ENCODE data around the gene PRR7.

PRR7 gene

DNA sequence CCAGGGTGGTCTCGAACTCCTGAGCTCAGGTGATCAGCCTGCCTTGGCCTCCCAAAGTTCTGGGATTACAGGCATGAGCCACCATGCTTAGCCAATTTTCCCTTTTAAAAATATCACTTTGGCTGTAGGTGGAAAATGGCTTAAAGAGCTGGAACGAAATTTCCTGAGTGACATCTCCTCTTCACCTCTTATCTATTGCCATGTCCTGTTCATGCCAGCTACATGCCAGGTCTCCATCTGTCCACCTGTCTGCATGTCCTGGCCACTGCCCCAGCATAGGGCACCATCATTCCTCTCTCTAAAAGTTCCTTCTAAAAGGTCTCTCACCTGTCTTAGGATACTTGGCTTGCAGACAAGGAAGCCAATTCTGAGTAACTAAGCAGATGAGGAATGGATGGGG is 22.9 kb upstream of the PRR7 start:
- FAIRE-seq (no peak), DNase-seq (ENCODE audit: low spot score) (no peak)

DNA sequence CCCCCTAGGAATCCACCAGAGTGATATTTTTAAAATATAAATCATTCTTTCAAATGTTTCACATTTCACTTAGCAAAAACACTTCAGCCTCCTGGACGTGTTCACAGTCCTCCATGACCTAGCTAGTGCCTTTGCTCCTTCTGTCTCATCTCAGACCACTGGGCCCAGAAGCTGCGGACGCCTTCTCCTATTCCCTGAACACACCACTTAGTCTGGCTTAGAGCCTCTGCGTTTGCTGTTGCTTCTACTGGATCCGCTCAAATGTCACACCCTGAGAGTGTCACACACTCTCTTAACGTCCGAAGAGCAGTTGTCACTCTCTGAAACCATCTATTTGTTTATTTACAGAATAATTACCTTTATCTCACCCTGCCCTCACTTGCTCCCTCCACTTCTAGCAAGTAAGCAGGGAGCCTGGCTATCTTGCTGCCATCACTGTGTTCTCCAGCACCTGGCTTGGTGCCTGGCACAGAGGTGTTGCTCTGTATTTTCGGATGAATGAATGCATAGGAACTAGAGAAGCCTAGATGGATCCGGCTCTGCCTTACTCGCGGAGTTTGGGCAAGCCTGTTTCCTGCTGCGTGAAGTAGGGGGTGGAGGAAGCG is 21.3 kb upstream of the PRR7 start:
- FAIRE-seq = no peak
- no peak for DNase-seq (ENCODE audit: low spot score)

DNA sequence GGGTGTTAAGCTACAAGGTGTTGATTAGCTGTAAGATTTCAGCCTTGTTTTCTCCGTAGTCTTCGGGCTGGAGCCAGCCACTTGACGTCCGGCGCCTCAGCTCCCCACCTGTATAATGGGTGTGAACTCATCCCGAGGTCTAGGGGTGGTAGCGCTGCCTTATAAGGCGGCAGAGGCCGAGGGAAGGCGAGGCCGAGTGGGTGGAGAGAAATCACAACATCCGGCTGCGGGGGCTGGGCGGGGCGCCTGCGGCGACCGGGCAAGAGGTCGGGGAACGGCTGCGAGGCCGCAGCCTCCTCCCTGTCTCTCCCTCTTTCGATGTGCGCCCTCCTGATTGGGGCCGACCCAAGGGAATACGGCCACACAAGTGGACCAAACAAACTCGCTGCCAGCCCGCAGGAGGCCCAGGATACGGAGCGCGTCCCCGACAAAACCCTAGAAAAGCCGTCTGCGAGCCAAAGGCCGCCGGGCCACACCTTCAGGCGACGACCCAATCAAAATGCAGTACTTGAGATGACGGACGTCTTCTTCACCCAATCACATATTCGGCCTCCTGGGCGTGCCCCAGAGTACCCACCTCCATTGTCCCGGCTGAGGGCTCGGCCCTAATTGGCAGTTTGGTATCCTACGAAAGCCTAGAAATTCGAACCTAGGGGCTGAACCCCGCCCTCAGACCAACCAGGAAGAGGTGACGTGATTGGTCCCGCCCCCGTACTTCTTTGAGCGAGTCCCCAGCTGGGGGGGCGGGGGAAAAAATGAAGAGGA is 20.6 kb upstream of the PRR7 start:
- peak; percentile 100 for DNase-seq (ENCODE audit: low spot score)
- FAIRE-seq = peak; percentile 95

DNA sequence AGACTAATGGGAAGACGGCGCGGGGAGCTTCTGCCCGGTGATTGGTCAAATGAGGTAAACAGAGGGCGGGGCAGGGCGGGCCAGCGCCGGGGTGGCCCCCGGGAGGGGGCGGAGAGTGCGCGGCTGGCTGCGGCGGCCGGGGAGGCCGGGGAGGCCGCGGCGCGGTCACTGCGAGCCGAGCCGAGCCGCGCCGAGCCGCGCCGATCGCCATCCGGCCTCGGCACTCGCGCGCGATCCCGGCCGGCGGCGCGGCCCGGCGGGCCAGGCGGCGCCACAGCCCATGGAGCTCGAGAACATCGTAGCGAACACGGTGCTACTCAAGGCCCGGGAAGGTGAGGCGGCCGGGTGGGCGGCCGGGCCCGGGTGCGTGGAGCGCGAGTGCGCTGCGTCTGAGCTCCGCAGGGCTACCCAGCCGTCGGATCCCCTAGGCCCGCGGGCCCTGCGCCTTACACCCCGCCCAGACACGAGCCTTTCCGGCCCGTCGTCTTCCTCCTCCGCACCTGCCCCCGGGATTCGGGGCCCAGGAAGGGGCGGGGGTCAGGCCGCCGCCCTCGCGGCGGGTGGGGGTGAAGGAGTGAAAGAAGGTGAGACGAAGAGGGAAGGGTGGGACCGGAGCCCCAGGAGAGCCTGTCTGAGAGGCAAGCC is 19.9 kb upstream of the PRR7 start, which contains the start of gene GRK6:
Gene GRK6, plus strand, starts transcription at position 111 of the 645 bp plus-strand sequence. Its CDS starts 170 bp downstream, at position 281.
- FAIRE-seq (no peak), DNase-seq (ENCODE audit: low spot score) (no peak)

DNA sequence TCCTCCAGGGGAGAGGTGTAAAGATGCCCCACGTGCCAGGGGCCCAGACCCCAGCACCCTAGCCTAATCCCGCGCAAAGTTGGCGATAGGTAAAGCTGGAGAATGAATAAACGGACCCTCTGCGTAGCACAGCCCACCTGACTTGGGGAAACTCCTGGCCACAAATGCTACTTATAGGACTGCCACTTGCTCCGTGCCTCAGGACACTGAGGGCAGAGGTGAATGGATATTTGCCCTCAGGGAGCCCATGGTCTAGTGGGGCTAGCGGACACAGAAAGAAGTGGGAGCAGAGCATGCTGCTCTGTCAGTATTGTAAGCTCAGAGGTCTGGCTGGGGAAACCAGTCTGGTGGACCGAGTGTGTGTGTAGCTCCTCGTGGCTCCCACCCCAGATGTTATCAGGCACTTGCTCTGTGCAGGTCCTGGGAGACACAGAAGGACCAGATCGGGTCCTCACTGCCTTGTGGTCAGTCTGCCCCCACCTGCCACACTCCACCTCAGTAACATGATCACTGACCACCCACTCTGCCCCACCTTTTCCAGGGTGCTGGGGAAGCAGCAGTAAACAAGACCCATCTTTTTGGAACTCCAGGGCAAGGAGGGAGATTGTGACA is 19.3 kb upstream of the PRR7 start:
- FAIRE-seq = no peak
- no peak for DNase-seq (ENCODE audit: low spot score)

DNA sequence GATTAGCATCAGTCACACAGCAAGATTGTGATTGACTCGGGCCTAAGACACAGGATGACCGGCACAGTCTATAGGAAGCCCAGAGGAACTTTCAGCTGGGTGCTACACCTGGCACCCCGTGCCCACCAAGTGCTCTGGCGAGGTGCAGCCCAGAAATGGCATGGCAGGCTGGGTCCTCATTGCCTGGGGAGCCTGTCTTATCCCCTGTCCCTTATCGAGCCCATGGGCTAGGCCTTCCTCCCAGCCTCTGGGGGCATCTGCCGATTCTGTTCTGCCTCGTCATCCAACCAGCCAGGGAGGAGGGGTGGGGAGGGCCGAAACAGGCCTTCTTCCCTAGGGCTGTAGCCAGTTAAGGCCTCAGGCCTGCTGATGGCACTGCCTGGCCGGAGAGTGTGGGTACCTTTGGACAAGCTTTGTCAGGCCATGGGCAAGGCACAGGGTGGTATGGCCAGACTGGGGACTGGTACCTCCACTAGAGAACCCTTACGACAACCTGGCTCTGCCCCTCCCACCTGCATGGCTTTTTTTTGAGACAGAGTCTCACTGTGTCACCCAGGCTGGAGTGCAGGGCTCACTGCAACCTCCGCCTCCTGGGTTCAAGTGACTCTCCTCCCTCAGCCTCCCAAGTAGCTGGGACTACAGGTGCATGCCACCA is 18.6 kb upstream of the PRR7 start:
- DNase-seq (ENCODE audit: low spot score) (no peak), FAIRE-seq (no peak)

DNA sequence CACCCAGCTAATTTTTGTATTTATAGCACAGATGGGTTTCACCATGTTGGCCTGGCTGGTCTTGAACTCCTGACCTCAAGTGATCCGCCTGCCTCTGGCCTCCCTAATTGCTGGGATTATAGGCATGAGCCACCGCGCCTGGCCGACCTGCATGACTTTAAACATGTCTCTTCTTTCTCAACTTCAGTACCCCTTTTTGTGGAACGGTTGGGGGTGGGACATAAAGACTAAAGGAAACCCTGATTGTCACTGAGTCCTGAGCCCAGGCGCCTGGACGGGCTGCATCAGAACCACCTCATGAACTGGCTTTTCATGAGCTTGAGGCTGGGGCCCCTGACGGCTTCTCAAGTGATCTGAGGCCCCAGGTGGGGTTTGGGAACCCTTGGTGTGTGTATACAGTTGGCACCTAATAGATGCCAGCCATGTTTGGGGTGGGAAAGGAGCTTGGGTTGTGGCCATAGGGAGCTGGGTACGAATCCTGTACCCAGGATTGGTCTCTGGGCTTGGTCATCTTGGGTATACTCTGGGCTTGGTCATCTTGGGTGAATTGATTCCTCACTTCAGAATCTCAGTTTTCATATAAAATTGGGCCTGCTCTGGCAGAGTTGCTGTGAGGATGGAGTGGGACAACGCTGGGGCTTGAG is 17.9 kb upstream of the PRR7 start:
- DNase-seq (ENCODE audit: low spot score) (no peak), FAIRE-seq (no peak)

DNA sequence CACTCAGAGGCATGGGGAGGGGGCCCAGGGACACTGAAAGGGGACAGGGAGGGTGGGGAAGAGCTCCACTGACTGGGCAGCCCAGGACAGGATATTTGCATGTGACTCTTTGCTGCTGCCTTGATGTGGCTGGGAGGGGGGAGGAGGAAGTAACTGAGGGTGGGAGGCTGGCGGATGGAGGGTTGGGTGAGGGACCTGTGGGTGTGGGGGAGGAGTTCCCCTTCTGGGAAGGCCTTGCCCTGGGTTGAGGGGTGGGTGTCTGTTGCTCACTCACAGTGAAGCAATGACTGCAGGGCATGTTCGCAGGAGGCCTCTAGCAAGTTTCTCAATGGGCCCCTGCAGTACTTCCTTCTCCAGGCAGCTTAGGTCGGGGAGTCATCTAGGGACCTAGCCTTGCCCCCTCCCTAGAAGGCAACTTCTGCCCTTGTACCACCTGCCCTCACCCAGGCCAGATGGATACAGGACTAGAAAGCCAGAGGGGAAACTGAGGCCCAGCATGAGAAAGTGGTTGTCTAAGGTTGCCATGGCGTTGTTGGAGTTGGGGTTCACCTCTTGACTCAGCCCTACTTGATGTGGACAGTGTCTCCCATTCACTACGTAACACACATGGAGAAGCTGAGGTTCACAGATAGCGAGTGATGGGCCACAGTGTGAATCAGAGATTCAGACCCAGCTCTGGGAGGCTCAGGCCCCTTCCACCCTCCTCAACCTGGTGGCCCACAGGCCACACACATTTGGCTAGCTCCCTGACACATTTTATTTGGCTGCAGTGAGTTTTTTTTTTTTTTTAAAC is 17.2 kb upstream of the PRR7 start:
- DNase-seq (ENCODE audit: low spot score) (no peak), FAIRE-seq (no peak)

DNA sequence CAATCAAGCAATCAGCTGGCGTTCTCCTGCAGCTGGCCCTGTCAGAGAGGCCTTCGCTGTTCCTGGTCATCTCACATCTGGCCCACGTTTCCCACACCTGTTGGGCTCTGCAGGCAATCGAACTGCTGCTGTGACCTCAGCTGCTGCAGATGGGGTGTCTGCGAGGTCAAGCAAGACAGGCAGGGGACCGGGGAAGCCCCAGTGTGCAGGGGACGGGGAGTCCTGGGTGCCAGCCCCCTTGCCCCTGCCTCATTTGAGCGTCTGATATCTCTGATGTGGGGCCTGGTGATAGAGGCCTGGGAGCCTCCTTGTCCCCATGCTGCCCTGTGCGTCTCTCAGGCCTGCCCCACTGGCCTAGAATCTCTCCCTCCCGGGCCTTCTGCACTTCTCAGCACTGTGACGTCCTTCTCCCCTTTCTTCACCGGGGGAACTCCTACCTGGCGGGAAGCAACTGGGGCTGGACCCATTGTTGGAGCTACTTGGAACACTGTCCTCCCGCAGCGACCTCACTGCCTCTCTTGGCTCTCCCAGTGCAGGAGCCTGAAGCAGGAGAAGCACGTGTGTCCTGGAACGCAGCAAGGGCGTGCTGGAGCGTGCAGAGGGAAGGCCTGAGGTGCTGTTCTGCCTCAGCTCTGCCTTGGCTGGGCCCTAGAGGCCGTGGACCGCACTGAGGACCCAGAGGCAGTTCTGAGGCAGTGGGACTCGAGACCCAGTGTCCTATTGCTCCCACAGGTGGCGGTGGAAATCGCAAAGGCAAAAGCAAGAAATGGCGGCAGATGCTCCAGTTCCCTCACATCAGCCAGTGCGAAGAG is 16.3 kb upstream of the PRR7 start:
- no peak for FAIRE-seq
- no peak for DNase-seq (ENCODE audit: low spot score)

DNA sequence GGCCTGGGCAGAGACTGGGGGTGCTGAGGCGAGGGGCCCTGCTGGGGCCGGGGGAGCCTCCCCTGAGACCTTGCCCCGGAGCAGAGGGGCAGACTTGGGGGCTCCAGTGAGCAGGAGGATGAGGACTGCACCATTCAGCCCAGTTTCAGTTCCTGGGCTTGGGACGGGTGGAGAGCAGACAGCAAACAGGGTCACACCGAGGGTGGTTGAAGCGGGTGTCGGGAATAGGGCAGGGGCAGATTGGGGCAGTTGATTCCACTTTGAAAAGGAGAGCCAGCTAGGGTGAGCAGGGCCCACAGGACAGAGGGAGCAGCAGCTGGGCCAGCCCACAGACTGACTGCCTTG is 15.7 kb upstream of the PRR7 start:
- DNase-seq (ENCODE audit: low spot score) (no peak), FAIRE-seq (no peak)

DNA sequence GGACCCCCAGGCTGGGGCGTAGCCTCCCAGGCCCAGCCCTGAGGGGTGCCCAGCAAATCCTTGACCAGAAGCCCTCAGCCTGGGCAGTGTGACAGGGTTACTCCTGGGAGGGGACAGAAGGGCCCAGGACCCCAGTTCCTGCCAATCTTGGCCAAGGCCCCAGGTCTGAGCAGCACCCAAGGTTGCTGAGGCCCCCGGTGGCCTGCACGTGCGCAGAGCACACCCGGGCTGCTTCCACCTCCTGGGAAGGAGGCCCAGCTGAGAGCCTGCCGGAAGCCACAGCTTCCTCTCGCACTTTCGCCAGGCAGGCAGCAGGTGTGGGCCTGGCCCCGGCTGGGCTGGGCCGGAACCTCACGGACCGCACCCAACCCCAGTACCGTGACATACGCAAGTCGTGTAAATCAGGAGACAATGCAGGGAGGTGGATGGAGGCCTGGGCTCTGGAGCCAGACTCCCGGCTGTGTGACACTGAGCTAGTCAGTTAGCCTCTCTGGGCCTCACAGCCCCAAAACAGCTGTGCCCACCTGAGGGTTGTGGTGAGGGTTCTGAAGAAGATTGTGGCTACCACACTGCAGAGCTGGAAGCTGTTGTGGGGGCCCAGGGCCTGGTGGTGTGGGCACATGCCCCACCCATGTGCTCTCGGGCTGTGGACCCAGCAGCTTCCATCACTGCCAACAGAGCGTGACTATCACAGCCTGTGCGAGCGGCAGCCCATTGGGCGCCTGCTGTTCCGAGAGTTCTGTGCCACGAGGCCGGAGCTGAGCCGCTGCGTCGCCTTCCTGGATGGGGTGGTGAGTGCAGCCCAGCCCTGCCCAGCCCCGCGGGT is 15.1 kb upstream of the PRR7 start:
- no peak for DNase-seq (ENCODE audit: low spot score)
- FAIRE-seq = no peak

DNA sequence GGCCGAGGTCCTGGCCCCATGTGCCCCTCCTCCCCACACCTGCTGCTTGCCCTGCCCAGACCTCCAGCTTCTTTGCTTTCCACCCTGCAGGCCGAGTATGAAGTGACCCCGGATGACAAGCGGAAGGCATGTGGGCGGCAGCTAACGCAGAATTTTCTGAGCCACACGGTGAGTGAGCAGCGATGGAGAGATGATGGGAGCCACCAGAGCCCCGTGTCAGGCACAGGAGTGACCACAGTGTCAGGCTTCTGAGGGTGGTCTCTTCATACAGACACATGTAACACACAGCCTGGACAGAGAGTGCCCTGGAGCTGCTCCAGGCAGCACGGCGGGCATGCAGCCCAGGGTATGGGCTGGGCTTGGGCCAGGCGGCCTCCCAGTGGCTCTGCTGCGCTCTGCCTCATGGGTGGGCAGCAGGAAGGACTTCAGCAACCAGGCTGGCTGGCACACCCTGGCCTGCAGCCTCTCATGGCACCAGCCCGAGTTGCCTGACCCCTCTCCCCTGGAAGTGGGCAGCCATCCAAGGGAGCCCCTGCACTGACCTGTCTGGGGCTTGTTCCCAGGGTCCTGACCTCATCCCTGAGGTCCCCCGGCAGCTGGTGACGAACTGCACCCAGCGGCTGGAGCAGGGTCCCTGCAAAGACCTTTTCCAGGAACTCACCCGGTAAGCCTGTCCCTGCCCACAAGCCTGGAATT is 14.3 kb upstream of the PRR7 start:
- DNase-seq (ENCODE audit: low spot score) = no peak
- no peak for FAIRE-seq

DNA sequence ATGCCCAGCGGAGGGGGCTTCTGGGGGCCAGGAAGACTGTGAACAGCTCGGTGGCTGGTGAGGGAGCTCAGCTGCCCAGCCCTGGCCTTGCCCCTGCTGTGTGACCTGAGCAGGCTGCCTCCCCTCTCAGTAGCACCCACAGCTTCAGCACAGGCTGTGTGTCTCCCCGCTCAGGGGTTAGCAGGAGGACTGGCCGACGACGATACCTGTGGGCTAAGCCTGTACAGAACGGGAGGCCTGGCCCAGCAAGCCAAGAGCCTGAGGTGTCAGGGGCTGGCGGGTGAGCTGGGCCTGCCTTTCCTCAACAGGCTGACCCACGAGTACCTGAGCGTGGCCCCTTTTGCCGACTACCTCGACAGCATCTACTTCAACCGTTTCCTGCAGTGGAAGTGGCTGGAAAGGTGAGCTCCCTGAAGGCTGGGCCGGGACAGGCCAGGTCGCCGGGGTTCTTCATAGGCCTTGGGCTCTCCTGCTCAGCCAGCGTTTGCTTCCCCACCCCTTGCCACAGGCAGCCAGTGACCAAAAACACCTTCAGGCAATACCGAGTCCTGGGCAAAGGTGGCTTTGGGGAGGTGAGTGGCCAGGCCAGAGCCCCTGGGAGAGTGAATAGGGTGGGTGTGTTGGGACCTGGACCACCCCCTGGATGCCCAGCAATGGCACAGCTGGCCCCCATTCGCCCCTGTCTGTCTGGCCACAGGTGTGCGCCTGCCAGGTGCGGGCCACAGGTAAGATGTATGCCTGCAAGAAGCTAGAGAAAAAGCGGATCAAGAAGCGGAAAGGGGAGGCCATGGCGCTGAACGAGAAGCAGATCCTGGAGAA is 13.6 kb upstream of the PRR7 start:
- DNase-seq (ENCODE audit: low spot score) = no peak
- FAIRE-seq = no peak

DNA sequence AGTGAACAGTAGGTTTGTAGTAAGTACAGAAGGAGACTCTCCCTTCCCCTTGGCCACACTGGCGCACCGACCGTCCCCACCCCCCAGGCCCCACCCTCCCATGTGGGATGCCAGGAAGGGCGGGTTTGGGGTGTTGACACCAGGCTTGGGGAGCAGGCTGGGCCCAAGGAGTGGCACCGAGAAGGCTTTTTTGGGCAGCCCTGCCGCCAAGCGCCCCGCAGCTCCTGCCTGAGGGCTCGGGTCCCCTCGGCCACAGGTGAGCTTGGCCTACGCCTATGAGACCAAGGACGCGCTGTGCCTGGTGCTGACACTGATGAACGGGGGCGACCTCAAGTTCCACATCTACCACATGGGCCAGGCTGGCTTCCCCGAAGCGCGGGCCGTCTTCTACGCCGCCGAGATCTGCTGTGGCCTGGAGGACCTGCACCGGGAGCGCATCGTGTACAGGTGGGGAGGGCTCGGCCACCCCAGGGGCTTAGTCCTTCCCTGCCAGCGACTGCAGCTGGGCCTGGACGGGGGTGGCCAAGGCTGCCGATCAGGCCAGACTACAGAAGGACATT is 12.9 kb upstream of the PRR7 start:
- FAIRE-seq (no peak), DNase-seq (ENCODE audit: low spot score) (no peak)

DNA sequence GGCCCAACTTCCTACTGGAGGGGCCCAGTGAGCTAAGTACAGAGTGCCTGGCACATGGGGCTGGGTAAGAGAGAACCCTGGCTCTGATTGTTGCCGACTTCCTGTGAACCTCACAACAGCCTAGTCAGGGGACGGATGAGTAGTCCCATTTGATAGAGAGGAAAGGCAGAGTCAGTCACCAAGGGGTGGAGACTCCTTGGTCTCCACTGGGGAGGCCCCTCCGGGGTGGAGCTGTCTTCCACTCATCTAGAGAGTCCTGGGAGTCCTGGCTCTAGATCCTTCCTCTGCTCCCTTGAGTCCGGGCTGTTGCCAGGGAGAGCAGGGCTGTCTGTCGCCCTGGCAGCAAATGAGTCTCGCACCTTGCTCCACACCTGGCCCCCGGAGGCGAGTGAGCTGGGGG is 12.2 kb upstream of the PRR7 start:
- FAIRE-seq (no peak), DNase-seq (ENCODE audit: low spot score) (peak; percentile 69)

DNA sequence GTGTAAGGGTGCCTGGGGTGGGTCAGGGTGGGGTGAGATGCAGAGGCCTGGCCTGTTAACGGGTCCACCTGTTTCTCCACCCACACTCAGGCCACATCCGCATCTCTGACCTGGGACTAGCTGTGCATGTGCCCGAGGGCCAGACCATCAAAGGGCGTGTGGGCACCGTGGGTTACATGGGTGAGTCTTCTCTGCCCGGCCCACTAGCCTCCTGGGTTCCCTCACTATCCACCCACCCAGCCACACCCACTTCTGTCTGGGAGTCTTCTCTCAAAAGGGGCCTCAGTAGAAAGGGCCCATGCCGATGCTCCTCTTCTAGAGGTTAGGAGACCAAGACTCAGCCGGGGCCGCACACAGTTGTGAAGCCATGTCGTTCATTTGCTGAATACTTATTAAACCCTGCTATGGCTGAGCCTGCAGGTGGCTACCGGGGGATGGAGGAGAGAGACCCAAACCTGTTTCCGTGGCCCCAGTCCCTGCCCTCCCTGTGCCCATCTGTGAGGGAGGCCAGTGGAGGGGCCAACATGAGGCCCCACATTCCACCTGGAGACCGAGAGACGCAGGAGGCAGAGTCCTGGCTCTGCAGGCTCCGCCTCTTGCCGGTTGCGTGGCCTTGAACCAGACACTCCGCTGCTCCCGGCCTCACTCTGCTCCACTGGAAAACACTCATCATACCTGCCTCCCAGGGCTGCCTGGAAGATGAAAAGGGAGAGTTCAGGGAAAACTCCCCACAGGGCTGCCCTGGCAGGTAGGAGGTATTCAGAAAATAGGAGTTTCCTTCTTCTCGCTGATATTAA is 11.5 kb upstream of the PRR7 start:
- no peak for DNase-seq (ENCODE audit: low spot score)
- FAIRE-seq = no peak

All from RCC 7860 (cell line).